Endothelial cell of hepatic sinusoid (primary cell): ENCODE data around the gene BAZ2B.

ENCODE experiments used
- in situ Hi-C: cut with HindIII; loops from 2 replicates; pipeline ENCODE4 v1.10.0; 2017; ENCODE audit warnings: low sequenced_read_pairs

The BAZ2B gene

GRCh38 chr2:159615367-159616285, 722 bp downstream of the BAZ2B start:
- in situ Hi-C loops = loop anchor here (25.0 kb wide), 1 partner anchor 97 kb away; the partner anchor contains the start of gene MARCHF7

- in situ Hi-C loops = loop anchor here (25.0 kb wide), 1 partner anchor 98 kb away; the partner anchor contains the start of gene MARCHF7
Observed at GRCh38 chr2:159614534-159615366, 1.6 kb downstream of the BAZ2B start.

GRCh38 chr2:159613651-159614285, 2.6 kb downstream of the BAZ2B start:
- in situ Hi-C loops = loop anchor here (25.0 kb wide), 1 partner anchor 99 kb away; the partner anchor contains the start of gene MARCHF7

GRCh38 chr2:159613091-159613490, 3.3 kb downstream of the BAZ2B start:
- in situ Hi-C loops = loop anchor here (25.0 kb wide), 1 partner anchor 99 kb away; the partner anchor contains the start of gene MARCHF7

GRCh38 chr2:159612255-159612901, 4.0 kb downstream of the BAZ2B start:
- in situ Hi-C loops = loop anchor here (25.0 kb wide), 1 partner anchor 100 kb away; the partner anchor contains the start of gene MARCHF7

- in situ Hi-C loops = loop anchor here (25.0 kb wide), 1 partner anchor 102 kb away; the partner anchor contains the start of gene MARCHF7
Observed at GRCh38 chr2:159609811-159610549, 6.4 kb downstream of the BAZ2B start.

- in situ Hi-C loops = loop anchor here (25.0 kb wide), 1 partner anchor 103 kb away; the partner anchor contains the start of gene MARCHF7
Observed at GRCh38 chr2:159608723-159609308, 7.5 kb downstream of the BAZ2B start.

GRCh38 chr2:159608108-159608507, 8.2 kb downstream of the BAZ2B start:
- in situ Hi-C loops = loop anchor here (25.0 kb wide), 1 partner anchor 104 kb away; the partner anchor contains the start of gene MARCHF7

- in situ Hi-C loops = loop anchor here (25.0 kb wide), 1 partner anchor 106 kb away; the partner anchor contains the start of gene MARCHF7
Observed at GRCh38 chr2:159606287-159606686, 10.1 kb downstream of the BAZ2B start.

GRCh38 chr2:159605441-159606178, 10.7 kb downstream of the BAZ2B start:
- in situ Hi-C loops = loop anchor here (25.0 kb wide), 1 partner anchor 107 kb away; the partner anchor contains the start of gene MARCHF7

GRCh38 chr2:159604159-159604558, 12.2 kb downstream of the BAZ2B start:
- in situ Hi-C loops = loop anchor here (25.0 kb wide), 1 partner anchor 108 kb away; the partner anchor contains the start of gene MARCHF7

- in situ Hi-C loops = loop anchor here (25.0 kb wide), 1 partner anchor 112 kb away; the partner anchor contains the start of gene MARCHF7
Observed at GRCh38 chr2:159600752-159601151, 15.6 kb downstream of the BAZ2B start.

GRCh38 chr2:159595410-159596046, 20.8 kb downstream of the BAZ2B start:
- in situ Hi-C loops = no loop called here

- in situ Hi-C loops = no loop called here
Observed at GRCh38 chr2:159592441-159592840, 23.9 kb downstream of the BAZ2B start.

GRCh38 chr2:159591221-159591620, 25.1 kb downstream of the BAZ2B start:
- in situ Hi-C loops = no loop called here

- in situ Hi-C loops = no loop called here
Observed at GRCh38 chr2:159589286-159589685, 27.1 kb downstream of the BAZ2B start.

- in situ Hi-C loops = no loop called here
Observed at GRCh38 chr2:159586034-159586433, 30.3 kb downstream of the BAZ2B start.
